Activated naive CD4-positive, alpha-beta T cell treated with anti-CD3 and anti-CD28 coated beads, Interleukin-2, amount 50 U/mL, for 16 hours (primary cell): ENCODE results near the gene SPDYE18.
"Not testable (repeated sequence)": the region's sequence is repeated elsewhere in the genome, so short reads cannot be mapped to it uniquely, and the experiment has no call there.

Experiments
- DNase-seq: peaks from one replicate; pipeline ENCODE4 v3.0.0-alpha.2; 2020

The SPDYE18 gene

GRCh38 chr7:77005461-77006057 is 56.8 kb downstream of the SPDYE18 start:
- not testable (repeated sequence) for DNase-seq

GRCh38 chr7:77004151-77004550 is 58.2 kb downstream of the SPDYE18 start:
- DNase-seq = not testable (repeated sequence)

GRCh38 chr7:77003241-77003640 is 59.1 kb downstream of the SPDYE18 start:
- not testable (repeated sequence) for DNase-seq

- not testable (repeated sequence) for DNase-seq
Observed at GRCh38 chr7:77002678-77003233, 59.6 kb downstream of the SPDYE18 start.

- not testable (repeated sequence) for DNase-seq
Observed at GRCh38 chr7:77002104-77002503, 60.3 kb downstream of the SPDYE18 start.
